GM21367 (cell line): ENCODE measurements around the gene MSI2.

Experiments used
- ATAC-seq: cut with Tn5 transposase; IDR thresholded peaks from one replicate; pipeline ENCODE4 v1.9.1; 2021; ENCODE audit not compliant: unreplicated experiment

MSI2 gene

DNA sequence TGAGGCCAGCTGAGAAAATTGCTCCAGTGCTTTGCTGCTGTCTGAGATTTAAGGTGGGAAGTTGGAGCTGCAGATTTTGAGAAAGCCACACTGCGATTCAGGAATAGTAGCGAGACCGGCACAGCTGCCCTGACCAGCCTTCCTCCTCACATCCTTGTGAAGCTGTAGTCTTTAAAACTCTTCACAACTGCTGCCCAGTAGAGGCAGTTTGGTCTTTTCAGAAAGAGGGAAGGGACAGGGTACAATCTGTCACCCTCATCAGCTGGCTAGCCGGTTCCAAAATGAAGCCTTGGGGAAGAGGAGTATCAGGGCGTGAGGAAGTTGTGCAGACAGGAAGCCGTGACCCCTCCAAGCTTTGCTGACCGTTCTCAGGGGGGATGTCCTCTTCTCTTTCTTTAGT is 195.3 kb downstream of the MSI2 start:
- ATAC-seq, result no peak

DNA sequence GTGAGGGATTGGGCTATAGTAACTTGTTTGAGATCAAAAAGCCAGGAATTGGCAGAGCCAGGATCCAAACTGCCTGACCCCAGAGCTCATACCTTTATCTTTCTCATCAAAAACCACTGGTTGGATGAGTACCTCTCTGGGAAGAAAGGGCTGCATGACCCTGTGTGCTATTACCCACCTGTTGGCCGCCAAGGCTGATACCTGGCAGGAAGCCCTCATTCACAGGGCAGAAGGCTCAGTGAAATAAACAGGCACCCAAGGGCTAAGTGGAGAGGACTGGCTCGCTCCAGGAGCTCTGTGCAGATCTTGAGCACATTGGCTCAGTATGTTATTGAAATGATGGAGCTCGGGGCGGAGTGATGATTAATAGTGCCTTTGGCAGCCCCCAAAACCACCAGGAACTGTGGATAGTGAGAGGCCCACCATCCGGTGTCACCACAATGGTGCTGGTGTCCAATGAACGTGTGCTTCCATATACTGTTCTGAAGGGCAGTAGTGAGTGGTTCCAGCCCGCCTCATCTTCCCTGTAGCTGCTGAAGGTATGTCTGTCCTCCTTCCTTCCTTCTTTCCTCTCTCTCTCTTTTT is 197.6 kb downstream of the MSI2 start:
- ATAC-seq, result no peak

DNA sequence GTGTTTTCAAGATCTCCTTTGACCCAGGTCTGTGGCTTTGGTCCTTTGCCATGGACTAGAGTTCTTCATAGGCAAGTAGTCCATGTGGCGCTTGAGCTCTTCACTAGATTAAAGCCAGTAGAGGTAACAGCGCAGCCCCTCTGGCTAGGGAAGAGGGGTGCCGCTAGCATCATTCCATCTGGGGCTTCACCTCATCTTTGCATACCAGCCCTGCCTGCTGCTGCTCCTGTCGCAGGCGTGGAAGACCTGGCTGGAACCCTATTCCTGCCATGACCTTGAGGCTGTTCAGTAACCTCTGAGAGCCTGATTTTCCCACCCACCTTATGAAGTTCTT is 198.4 kb downstream of the MSI2 start:
- ATAC-seq, result no peak

DNA sequence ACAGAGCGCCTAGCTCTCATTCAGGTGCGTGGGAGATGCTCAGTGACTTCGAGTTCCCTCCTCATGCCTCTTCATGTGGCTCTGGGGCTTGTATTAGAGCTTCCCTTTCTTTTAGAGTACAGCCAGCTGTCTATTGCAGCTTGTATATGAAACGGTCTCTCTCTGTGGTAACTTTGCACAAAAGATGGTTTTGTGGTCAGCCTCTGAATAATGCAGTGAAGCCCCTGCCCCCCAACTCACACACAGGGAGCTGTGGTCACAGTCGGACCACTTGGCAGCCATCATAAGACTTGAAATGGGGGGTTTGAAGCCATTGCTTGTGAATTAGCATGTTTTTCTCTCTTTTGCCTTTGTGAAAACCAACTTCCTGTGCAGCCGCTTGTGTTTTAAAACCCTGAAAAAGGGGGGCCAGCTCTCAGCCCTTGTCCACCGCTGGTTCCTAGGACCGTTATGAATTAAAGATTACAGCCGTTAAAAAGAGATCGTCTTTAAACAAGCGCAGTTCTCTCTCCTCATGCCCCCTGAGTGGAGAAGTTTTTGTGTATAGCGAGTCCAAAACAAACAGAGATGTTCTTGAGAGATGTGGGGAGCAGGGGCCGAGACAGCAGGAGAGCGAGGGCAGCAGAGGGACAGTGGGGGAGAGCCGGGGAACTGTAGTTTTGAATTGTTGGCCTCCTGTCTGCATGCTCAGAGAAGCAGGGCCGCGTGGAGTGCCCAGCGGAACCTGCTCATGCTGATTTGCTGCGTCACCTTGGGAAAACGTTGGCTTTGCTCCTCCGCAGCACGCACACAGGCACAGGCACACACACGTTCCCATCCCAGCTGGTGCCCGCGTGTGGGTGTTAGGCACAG is 199.0 kb downstream of the MSI2 start:
- peak; percentile 68 for ATAC-seq

DNA sequence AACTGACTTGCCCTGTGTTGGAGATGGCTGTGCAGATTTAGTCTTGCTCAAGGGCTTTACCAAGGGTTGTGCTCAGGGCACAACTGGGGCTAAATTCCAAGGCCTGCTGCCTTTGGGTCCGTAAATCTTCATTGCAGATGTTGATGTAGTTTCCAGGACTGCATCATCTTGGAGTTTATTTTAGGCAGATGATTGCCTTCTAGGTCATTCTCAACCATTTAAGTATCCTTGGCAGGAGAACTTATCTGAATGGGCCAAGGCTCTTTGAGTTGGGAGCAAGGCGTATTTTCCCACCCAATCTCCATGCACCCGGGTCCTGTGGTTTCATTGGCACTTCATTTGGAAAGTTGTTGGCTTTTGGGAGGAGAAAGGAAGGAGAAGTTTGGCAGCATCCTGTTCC is 200.3 kb downstream of the MSI2 start:
- ATAC-seq, result no peak

DNA sequence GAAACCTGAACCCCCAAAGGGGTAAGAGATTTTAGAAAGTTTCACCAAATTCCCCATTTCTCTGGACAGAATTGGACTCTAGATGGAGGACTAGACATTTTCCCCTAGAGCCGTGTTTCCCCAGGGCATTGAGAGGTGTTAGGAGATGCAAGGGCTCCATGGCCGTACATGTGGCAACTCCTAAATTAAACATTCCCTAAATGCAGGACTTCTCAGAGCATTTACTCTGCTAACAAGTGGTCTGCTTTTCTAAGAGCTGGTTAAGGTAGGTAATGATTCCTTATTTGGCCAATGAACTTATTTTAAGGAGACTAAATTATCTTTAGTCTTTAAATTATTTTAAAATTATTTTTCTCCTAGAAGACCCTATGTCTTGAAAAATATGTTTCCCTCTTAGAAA is 200.9 kb downstream of the MSI2 start:
- ATAC-seq, result no peak

DNA sequence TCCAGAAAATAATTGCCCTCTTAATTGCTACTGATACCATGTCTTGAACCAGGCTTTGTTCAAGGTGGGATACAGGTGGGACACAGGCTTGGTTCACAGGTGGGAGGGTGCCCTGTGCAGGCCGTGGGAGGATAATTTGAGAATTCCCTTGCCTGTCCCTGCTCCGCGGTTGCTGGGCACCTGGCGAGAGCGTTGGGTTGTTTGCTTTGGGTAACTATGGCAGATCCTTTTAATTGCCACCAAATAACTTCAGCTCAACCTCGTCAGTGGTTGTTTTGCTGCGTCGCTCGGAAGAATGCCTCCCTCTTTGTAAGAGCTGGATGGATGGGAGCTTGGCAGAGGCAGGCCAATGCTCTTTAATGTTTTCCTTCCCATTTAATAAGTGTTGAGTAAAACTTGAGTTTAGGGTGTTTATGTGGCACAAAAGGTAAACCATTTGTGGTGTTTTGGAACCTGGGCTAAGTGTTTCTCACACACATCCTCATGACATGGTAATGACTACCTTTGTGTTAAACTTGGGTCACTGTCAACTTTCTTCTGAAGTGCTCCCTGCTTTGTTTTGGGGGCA is 202.5 kb downstream of the MSI2 start:
- ATAC-seq, result no peak

DNA sequence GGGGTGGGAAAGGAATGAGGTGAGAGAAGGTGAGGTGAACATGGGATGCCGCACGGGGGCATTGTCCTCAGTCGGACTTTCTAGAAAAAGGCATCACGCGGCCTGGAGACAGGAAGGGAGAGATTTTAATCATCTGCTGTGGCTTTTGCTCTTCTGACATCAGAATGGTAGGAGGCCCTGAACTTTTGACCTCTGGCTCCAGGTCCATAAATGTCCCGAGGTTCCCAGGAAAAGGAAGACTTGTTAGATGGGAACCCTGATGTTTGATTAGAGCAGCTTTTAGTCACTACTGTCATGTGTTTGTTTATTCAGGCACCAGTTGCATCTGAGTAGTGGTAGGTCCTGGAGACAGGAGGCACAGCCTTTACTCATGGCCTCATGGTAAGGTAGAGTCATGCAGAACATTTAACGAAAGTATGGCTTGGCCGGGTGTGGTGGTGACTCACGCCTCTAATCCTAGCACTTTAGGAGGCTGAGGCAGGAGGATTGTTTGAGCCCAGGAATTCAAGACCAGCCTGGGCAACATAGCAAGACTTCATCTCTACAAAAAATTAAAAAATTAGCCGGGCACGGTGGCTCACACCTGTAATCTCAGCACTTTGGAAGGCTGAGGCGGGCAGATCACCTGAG is 203.1 kb downstream of the MSI2 start:
- no peak for ATAC-seq

DNA sequence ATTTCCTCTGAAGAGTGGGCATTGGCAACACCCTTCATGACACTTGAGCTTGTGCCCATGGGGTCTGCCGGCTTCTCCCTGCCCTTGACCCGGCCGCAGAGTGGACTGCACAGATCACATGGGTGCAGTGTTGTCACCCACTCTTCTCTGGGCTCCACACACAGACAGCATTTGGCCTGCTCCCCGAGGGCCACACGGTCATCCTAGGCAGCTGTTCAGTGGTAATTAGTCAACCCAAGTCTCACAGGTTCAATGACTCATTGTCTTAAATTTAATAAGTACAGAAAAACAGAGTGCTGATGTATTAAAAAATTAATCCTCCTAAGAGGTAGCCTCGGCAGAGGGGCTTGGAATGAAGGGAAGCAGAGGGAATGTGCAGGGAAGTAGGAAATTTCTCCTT is 204.8 kb downstream of the MSI2 start:
- no peak for ATAC-seq

DNA sequence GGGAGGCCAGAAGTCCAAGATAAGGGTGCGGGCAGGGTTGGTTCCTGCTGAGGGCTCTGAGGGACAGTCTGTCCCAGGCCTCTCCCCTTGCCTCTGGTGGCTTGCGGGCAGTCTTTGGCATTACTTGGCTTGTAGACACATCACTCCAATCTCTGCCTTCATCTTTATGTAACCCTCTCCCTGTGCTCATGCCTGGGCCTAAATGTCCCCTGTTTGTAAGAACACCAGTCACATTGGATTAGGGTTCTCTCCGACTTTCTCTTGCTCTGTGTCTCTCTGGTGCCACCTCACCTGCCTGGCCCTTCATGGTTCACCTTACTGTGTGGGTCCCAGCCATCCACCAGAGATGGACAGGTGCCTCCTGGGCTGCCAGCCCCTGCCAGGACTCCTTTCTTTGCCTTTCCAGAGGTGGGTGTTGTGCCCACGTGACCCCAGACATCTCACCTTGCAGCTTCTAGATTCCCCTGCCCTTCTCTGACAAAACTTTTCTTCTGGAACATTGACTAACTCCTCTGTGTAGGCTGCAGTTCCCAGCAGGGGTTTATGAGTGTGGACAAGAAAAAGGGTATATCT is 205.8 kb downstream of the MSI2 start:
- no peak for ATAC-seq

DNA sequence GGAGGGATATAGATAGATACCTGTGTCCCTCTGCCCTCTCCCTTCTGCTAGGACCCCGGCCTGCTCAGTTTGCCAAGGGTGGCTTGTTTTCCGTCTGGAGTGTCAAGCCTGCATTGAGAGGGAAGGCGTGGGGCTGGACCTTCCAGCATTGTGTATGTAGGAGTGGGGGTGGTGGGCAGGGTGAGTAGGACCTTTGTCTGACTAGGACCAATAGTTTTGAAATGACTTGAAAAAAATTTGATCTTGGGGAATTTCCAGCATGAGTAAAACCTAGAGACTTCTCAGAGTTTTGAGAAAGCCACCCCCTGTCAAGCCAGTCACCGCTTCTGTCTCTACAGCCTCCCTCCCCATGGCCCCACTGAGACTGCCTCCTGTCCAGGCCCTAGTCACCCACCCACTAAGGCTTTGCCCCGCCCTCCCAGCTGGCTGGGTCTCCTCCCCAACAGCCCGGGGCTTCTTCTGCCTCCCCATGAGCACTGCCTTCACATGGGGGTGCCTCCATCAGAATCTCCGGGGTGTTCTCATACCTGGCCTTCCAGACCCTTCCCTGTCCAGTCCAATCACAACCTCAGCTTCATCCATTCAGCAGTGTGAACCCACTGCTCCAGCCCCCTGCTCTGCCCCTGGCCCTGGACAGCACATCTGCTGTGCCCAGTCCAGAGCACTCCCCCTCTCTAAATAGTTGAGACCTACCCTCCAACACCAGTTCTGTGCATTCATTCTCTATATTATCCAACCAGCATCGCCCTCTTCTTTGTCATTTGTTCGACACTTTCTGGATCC is 207.0 kb downstream of the MSI2 start:
- ATAC-seq, result peak; percentile 71

DNA sequence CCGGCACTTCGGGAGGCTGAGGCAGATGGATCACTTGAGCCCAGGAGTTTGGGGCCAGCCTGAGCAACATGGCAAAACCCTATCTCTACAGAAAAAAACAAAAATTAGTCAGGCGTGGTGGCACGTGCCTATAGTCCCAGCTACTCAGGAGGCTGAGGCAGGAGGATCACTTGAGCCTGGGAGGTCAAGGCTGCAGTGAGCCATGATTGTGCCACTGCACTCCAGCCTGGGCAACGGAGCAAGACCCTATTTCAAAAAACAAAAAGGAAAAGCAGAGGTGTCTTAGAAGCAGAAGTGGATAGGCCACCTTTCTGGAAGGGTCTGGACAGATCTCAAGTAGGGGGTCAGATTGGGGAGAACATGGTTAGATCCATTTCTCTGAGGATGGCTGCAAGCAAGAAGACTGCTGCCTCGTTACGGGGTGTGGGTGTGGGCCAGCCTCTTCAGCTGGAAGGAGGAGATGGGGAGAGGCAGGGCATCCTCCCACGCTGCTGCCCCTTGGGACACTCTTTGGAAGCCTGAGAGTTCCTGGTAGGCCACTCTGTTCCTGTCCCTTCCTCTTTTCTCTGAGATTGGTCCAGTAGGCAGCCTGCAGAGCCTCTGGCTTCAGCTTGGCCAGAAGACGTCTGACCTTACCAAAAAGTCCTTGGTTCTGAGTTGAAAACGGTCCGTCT is 208.0 kb downstream of the MSI2 start:
- ATAC-seq, result no peak

DNA sequence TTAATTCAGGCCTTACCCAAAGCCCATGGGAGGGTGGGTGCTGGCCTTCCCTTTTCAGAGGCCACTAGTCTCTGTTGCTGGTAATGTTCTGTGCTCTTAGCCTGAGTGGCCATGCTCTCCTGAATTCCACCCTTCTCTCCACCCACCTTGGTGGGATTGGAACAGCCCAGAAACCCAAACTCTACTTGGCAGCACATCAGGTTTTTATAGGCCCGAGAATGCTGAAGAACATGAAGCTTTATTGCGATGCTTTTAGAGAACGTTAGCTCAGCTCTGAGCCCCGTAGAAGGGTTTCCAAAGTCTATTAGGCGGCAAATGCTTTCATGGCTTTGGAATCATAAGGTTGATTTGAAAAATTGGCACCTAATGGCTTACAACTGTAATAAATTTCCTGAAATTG is 209.3 kb downstream of the MSI2 start:
- ATAC-seq, result no peak

DNA sequence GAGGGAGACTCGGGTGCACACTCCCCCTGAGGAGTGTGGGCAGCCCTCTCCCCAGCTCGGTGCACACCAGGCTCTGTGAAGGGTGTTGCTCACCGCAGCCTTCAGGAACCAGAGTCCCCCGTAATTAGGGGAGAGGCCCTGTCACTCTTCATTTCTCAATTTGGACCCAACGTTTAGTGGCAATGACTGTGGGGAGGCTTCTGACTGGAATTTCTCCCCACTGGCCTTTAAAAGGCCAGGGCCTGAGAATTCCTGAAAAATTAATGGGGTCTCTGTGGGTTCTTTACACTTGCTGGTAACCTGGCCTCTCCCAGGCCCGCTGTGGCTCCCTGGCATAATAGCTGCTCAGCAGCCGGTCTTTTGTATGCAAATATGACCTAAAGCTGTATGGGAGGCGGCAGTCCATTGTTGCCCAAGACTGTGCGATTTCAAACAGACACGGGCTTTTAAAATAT is 209.7 kb downstream of the MSI2 start:
- no peak for ATAC-seq

DNA sequence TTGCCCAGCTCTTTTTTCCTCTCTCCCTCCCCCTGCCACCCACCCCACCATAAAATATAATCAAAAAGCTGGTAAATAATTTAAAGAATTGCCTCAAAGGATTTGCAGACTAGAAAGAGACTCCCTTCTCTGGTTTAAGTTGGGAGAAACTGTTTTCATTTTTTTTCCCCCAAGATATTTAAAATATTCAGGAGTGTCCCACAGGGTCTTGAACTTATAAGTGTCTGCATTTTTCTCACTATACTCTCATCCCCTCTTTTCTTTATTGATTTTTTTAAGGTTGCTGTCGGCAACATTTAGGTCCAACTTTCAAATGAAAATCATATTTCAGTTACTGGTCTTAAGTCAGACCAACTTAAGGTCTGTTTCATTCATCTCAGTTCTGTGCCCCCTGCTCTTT is 210.2 kb downstream of the MSI2 start:
- no peak for ATAC-seq

DNA sequence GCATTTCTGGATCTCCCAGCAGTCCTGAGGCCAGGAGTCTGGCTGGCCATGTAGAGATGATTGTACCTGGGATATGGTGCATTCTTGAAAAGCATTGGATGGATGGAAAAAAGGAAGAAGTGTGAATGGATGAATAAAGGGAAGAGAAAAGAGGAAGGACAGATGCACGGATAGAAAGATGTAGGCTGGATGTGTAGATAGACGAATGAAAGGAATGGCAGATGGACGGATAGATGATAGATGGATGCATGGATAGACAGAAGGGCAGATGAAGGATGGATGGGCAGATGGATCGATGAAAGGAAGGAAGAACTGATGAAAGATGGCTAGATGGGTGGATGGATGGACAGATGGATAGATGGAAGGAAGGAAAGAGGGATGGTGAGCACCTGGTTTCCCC is 210.9 kb downstream of the MSI2 start:
- no peak for ATAC-seq

DNA sequence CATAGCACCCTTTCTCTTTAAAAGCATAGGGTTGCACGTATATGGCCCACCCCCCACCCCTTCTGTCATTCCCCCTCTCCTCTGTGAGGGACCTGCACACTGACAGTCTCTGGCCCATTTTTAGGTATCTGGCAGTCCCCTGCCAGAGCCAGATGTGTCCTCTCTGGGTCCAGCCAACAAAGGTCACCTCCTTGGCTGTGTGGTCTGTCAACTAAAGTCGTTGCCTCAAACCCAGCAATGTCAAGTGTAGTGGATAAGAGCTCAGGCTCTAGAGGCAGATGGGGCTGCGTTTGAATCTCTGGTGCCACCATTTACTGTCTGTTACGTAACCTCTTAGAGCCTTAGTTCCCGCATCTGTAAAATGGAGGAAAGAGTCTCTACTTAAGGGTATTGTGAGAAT is 211.5 kb downstream of the MSI2 start:
- ATAC-seq, result no peak

DNA sequence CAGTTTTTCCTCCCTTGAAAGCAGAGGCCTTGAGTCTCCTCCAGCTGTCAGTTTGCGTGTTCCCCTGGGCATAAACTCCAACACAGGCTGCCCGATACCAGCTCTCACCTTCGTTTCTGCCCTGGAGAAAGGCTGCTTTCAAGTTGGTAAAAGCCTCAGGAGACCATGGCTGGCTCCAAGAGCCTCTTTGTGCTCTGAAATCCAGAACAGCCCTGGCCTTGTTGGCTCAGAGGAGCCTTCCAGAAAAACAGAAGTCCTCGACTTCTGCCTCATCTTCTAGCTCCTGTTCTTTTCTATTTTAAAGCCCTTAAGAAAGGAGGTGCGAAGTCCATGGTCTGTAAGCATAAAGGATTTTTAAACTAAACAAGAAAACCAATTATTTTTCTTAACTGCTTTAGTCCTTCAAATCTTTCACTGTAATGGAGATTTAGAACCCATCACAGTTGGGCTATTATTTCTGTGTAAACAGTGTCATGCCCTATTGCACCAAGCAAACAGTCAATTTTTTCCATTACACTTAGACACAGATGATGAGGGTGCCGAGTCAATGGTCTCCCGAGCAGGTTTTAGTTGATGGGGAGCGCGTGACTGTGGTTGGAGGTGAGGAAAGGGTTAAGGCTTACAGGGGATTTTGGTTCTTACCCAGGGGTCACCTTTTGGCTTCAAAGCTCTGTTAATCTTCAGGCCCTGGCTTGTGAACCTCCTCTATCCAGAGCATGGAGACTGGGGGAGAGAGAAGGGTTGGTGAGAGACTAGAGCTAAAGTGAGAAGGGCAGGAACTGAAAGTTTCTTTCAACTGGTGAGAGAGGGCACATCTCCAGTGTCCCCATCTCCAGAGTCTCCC is 212.8 kb downstream of the MSI2 start:
- ATAC-seq, result peak; percentile 38

DNA sequence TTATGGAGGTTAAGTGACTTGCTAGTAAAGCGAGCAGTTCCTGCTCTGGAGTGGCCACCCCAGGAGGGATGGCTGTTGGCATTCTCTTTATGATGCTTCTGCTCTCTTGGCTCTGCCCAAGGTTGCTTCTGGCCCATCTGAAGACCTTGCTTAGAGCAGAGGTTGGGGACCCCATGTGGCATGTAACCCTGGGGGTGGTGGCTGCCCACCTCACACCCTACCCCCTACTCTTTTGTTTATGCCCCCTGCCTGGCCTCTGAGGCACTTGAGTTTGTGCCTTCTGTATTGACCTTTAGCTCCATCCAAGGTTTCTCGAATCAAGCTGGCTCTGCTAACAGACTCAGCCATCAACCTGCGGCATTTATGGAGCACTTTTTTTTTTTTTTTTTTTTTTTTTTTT is 214.6 kb downstream of the MSI2 start:
- no peak for ATAC-seq
